Vagina (tissue), 2 donors: ENCODE results near the gene CHRD. TPM values are rescaled to one million over a fixed set of nuclear protein-coding genes. Genes with fewer than 3 reads are reported as not detected.
"Not testable (repeated sequence)": the region's sequence is repeated elsewhere in the genome, so short reads cannot be mapped to it uniquely, and the experiment has no call there.

Experiments
- DNase-seq, 2 donors: peaks; one replicate each; pipeline ENCODE4 v3.0.0-alpha.2; 2017; ENCODE audit errors: extremely low spot score in 2 of 2
- H3K27ac ChIP-seq: fragments of 200-600 bp; sonication (generic); one replicate; pipeline ENCODE4 v1.5.1; 2019
- H3K27me3 ChIP-seq: fragments of 200-600 bp; sonication (generic); one replicate; pipeline ENCODE4 v1.5.1; 2019
- H3K36me3 ChIP-seq, 2 donors: fragments of 200-600 bp; sonication (generic); one replicate each; pipeline ENCODE4 v1.5.1; 2017 to 2019
- H3K4me1 ChIP-seq: fragments of 200-600 bp; sonication (generic); one replicate; pipeline ENCODE4 v1.5.1; 2019
- H3K4me3 ChIP-seq, 2 donors: fragments of 200-600 bp; sonication (generic); 1 replicate in 1 of 2; 2 replicates in 1 of 2; pipeline ENCODE4 v1.5.1; 2016 to 2019
- H3K9me3 ChIP-seq: fragments of 200-600 bp; sonication (generic); one replicate; pipeline ENCODE4 v1.5.1; 2019
- CTCF ChIP-seq, 3 experiments: fragments of 450-650 bp in 2 of 3; fragments of 200-600 bp in 1 of 3; sonication (generic) in 1 of 3; IDR thresholded peaks; one replicate each; pipeline ENCODE4 v1.5.1; 2017 to 2019; ENCODE audit warnings: antibody characterized with exemption in 3 of 3, mild to moderate bottlenecking in 2 of 3, moderate library complexity in 2 of 3
- POLR2A ChIP-seq, 2 donors: fragments of 450-650 bp; IDR thresholded peaks; one replicate each; pipeline ENCODE4 v1.6.1; 2017; ENCODE audit warnings: antibody characterized with exemption in 2 of 2, mild to moderate bottlenecking in 2 of 2, moderate library complexity in 2 of 2
- POLR2AphosphoS5 ChIP-seq, 2 donors: sonication (generic); formaldehyde crosslinking; IDR thresholded peaks; one replicate each; pipeline ENCODE4 v1.9.0; 2017; ENCODE audit warnings: antibody characterized with exemption in 2 of 2, mild to moderate bottlenecking in 2 of 2, low read depth in 1 of 2; ENCODE audit not compliant: insufficient read depth in 1 of 2
- intact Hi-C: fragments of 100-400 bp; cut with DNase I; formaldehyde crosslinking; loops from one replicate; pipeline ENCODE4 v1.15.1; 2023
- total RNA-seq: library from RNA; depleted of rRNA; stranded (reverse); fragments of >200 nt; gene quantifications from one replicate; pipeline ENCODE4 v1.2.3, GENCODE V29; 2016

The CHRD gene
- total RNA-seq, 1 donor from 2014 or later, result 32.7 TPM

- Histone ChIP-seq H3K27me3 (no peaks in the 10 kb centered on the region), H3K4me1 (no peaks in the 10 kb centered on the region), H3K36me3 (no peaks in the 10 kb centered on the region), H3K4me3 (no peak overlapping the region), H3K27ac (no peak overlapping the region), H3K9me3 (no peaks in the 10 kb centered on the region)
- intact Hi-C loops, result no loop called here
- no peak for DNase-seq
- no peak for TF ChIP-seq CTCF (IDR thresholded peaks at IDR 0.05)
- no peak for TF ChIP-seq POLR2A (IDR thresholded peaks at IDR 0.05)
- TF ChIP-seq POLR2AphosphoS5 (IDR thresholded peaks at IDR 0.05; ENCODE audit: insufficient read depth in 1 of 2, low read depth in 1 of 2), result no peak
These were observed 48.8 kb downstream of the CHRD start for GRCh38 chr3:184428561-184429175.

DNA sequence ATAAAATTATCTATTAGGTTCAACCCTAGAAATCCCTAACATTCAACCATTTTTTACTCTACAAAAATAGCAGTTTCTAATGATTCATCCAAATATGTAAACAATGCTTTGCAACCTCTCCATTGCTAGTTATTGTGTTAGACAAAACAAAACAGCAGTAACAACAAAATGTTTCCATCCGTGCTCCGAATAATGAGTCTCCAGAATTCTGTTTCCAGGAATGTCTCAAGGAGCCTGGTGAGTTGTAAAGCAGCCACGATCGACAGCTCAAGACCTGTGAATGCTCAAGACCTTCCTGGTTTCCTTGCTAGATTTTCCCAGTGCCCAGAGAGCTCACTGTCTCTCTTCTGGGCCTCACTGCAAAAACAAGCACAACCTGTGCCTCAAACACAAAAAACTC, 49.9 kb downstream of the CHRD start:
- Histone ChIP-seq H3K27me3 (no peaks in the 10 kb centered on the region), H3K36me3 (no peaks in the 10 kb centered on the region), H3K4me3 (no peak overlapping the region), H3K9me3 (no peaks in the 10 kb centered on the region), H3K27ac (no peak overlapping the region), H3K4me1 (no peaks in the 10 kb centered on the region)
- DNase-seq, result no peak
- intact Hi-C loops, result no loop called here
- TF ChIP-seq CTCF (IDR thresholded peaks at IDR 0.05) (no peak), POLR2AphosphoS5 (IDR thresholded peaks at IDR 0.05; ENCODE audit: insufficient read depth in 1 of 2, low read depth in 1 of 2) (no peak), POLR2A (IDR thresholded peaks at IDR 0.05) (no peak)

DNA sequence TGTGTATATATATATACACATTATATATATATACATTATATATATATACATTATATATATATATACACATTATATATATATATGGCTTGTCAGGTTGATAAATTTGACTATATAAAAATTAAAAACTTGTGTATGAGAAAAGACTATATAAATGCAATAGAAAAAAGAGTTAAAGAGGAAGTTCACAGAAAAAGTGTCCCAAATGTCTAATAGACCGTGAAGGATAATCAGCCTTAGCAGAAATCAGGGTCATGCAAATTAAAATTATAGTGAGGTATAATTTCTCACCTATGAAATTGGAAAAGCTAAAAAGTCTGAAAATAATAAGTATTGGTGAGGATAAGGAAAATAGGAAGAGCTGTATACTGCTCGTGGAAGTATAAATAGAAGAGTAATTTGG, 51.1 kb downstream of the CHRD start:
- TF ChIP-seq POLR2AphosphoS5 (IDR thresholded peaks at IDR 0.05; ENCODE audit: insufficient read depth in 1 of 2, low read depth in 1 of 2), result no peak
- no peak for TF ChIP-seq POLR2A (IDR thresholded peaks at IDR 0.05)
- TF ChIP-seq CTCF (IDR thresholded peaks at IDR 0.05), result no peak
- intact Hi-C loops, result no loop called here
- no peaks in the 10 kb centered on the region for H3K27me3 ChIP-seq
- no peak overlapping the region for H3K27ac ChIP-seq
- H3K4me1 ChIP-seq, result no peaks in the 10 kb centered on the region
- no peak for DNase-seq
- H3K9me3 ChIP-seq, result no peaks in the 10 kb centered on the region
- no peaks in the 10 kb centered on the region for H3K36me3 ChIP-seq
- H3K4me3 ChIP-seq, result no peak overlapping the region

- H3K36me3 ChIP-seq, H3K9me3 ChIP-seq, intact Hi-C loops: not testable (repeated sequence)
These were observed 53.3 kb downstream of the CHRD start for GRCh38 chr3:184433178-184433577.

GRCh38 chr3:184439096-184439495, 59.2 kb downstream of the CHRD start:
- intact Hi-C loops, result no loop called here
- TF ChIP-seq POLR2A (IDR thresholded peaks at IDR 0.05) (no peak), CTCF (IDR thresholded peaks at IDR 0.05) (no peak), POLR2AphosphoS5 (IDR thresholded peaks at IDR 0.05; ENCODE audit: insufficient read depth in 1 of 2, low read depth in 1 of 2) (no peak)
- no peaks in the 10 kb centered on the region for H3K9me3 ChIP-seq
- H3K27ac ChIP-seq, result no peak overlapping the region
- H3K4me1 ChIP-seq, result peaks cover 6% of the 10 kb centered on the region
- H3K36me3 ChIP-seq, result no peaks in the 10 kb centered on the region
- no peaks in the 10 kb centered on the region for H3K27me3 ChIP-seq
- no peak overlapping the region for H3K4me3 ChIP-seq
- DNase-seq, result no peak

More at GRCh38 chr3:184433178-184433577, 53.3 kb downstream of the CHRD start:
- H3K4me1 ChIP-seq, DNase-seq, H3K27me3 ChIP-seq, H3K4me3 ChIP-seq, H3K27ac ChIP-seq: not testable (repeated sequence)

Other genes starting within 250 kb of the CHRD start
- 30.2 TPM for gene EIF2B5, start 244.7 kb upstream of the CHRD start, total RNA-seq
- gene DVL3, start 224.7 kb upstream of the CHRD start, total RNA-seq, result 39.0 TPM
- gene AP2M1, start 205.2 kb upstream of the CHRD start, total RNA-seq, result 223 TPM
- 94.0 TPM for gene ABCF3, start 193.9 kb upstream of the CHRD start, total RNA-seq
- gene VWA5B2, start 150.5 kb upstream of the CHRD start, total RNA-seq, result 0.98 TPM
- 58.2 TPM for gene ALG3, start 131.1 kb upstream of the CHRD start, total RNA-seq
- 5.6 TPM for gene EEF1AKMT4, start 130.4 kb upstream of the CHRD start, total RNA-seq
- not detected for gene CAMK2N2, start 118.5 kb upstream of the CHRD start, total RNA-seq
- gene ECE2, start 104.0 kb upstream of the CHRD start, total RNA-seq, result 1.7 TPM
- gene PSMD2, start 80.8 kb upstream of the CHRD start, total RNA-seq, result 108 TPM
- 207 TPM for gene EIF4G1, start 65.4 kb upstream of the CHRD start, total RNA-seq
- 28.5 TPM for gene FAM131A, start 42.5 kb upstream of the CHRD start, total RNA-seq
- gene CLCN2, start 18.4 kb upstream of the CHRD start, total RNA-seq, result 8.1 TPM
- 64.3 TPM for gene POLR2H, start 18.3 kb upstream of the CHRD start, total RNA-seq
- gene THPO, start 1.8 kb upstream of the CHRD start, total RNA-seq, result 0.74 TPM
- 17.7 TPM for gene EPHB3, start 181.7 kb downstream of the CHRD start, total RNA-seq